GM12878 (cell line): ENCODE results near the gene PGAP3. TPM values are rescaled to one million over a fixed set of nuclear protein-coding genes. Genes with fewer than 3 reads are reported as not detected.

Experiments
- ATAC-seq: fragments of 200-7000 bp; cut with Tn5 transposase; 3 replicates; pipeline ENCODE4 v1.9.1; 2020; ENCODE audit warnings: mild to moderate bottlenecking, moderate library complexity
- BruUV-seq: library from RNA; stranded (reverse); fragments of 400-500 nt; replicated peaks from 2 replicates; lab custom pipeline; 2021; lab: Mats Ljungman, UMichigan
- CTCF ChIA-PET: fragments of 300-600 bp; sonication (Branson Sonifier 250); formaldehyde crosslinking; extraction: SDS; loops from one replicate; lab custom pipeline; 2021; ENCODE audit warnings: inconsistent platforms; lab: Yijun Ruan, JAX
- POLR2A ChIA-PET: fragments of 350-600 bp; formaldehyde crosslinking; extraction: SDS; loops from one replicate; lab custom pipeline; 2021; ENCODE audit warnings: inconsistent platforms; lab: Charles Lee
- RAD21 ChIA-PET: fragments of 300-600 bp; sonication (Branson Sonifier 250); formaldehyde crosslinking; loops from one replicate; lab custom pipeline; 2023; ENCODE audit warnings: antibody characterized with exemption; ENCODE audit not compliant: unreplicated experiment; lab: Charles Lee
- SMC1A ChIA-PET: fragments of 300-600 bp; sonication (Branson Sonifier 250); formaldehyde crosslinking; loops from one replicate; lab custom pipeline; 2023; ENCODE audit not compliant: unreplicated experiment, uncharacterized antibody; lab: Charles Lee
- DNase-seq: peaks from one replicate; pipeline ENCODE4 v3.0.0-alpha.2; 2011; ENCODE audit warnings: low read depth, low spot score
- FAIRE-seq: peaks from 3 replicates; lab custom pipeline; 2011; peaks lifted over from hg19 to GRCh38; lab: Jason Lieb, UNC
- H2AFZ ChIP-seq: 2 replicates; pipeline ENCODE4 v1.6.0; 2011; ENCODE audit warnings: low read depth, low read length, control low read depth; ENCODE audit not compliant: control insufficient read depth
- H3K27ac ChIP-seq: 2 replicates; pipeline ENCODE4 v1.5.1; 2011; ENCODE audit warnings: control low read depth; ENCODE audit not compliant: control insufficient read depth, insufficient read depth
- H3K27me3 ChIP-seq, 2 experiments: replicated peaks in 1 of 2; 2 replicates each; pipeline versions ENCODE4 v1.6.0 to v1.6.1; 2011; ENCODE audit warnings: low read length in 1 of 2; ENCODE audit not compliant: control insufficient read depth in 2 of 2, insufficient read depth in 2 of 2
- H3K36me3 ChIP-seq, 2 experiments: 2 replicates each; pipeline ENCODE4 v1.5.1; 2011; ENCODE audit warnings: low read length in 1 of 2; ENCODE audit not compliant: control insufficient read depth in 2 of 2, insufficient read depth in 2 of 2
- H3K4me1 ChIP-seq: 2 replicates; pipeline ENCODE4 v1.6.1; 2011; ENCODE audit warnings: mild to moderate bottlenecking, low read length, moderate library complexity, mixed read lengths; ENCODE audit not compliant: control insufficient read depth, insufficient read depth
- H3K4me2 ChIP-seq: 2 replicates; pipeline ENCODE4 v1.6.0; 2011; ENCODE audit warnings: control low read depth; ENCODE audit not compliant: control insufficient read depth, insufficient read depth
- H3K4me3 ChIP-seq: fragments of 200-600 bp; sonication (generic); 2 replicates; pipeline ENCODE4 v1.5.1; 2016
- H3K79me2 ChIP-seq: 2 replicates; pipeline ENCODE4 v1.6.0; 2011; ENCODE audit warnings: low read length; ENCODE audit not compliant: control insufficient read depth, insufficient read depth
- H3K9ac ChIP-seq: 2 replicates; pipeline ENCODE4 v1.8.0; 2011; ENCODE audit warnings: low read length, control low read depth, mixed read lengths; ENCODE audit not compliant: control insufficient read depth, insufficient read depth
- H3K9me3 ChIP-seq: replicated peaks from 3 replicates; pipeline ENCODE4 v1.5.1; 2011; ENCODE audit warnings: mild to moderate bottlenecking, low read length; ENCODE audit not compliant: control insufficient read depth, insufficient read depth
- H4K20me1 ChIP-seq: 2 replicates; pipeline ENCODE4 v1.6.0; 2011; ENCODE audit not compliant: control insufficient read depth, insufficient read depth
- BMI1 ChIP-seq: fragments of 450-650 bp; IDR thresholded peaks from 2 replicates; pipeline ENCODE4 v1.6.1; 2016; ENCODE audit warnings: mild to moderate bottlenecking, moderate library complexity, borderline replicate concordance
- CTCF ChIP-seq, 3 experiments: IDR thresholded peaks in 2 of 3; conservative IDR thresholded peaks in 1 of 3; 2 replicates each; pipeline ENCODE4 v1.5.1; 2011; ENCODE audit warnings: low read depth in 3 of 3, low read length in 3 of 3, mild to moderate bottlenecking in 3 of 3, control low read depth in 2 of 3, moderate library complexity in 2 of 3, inconsistent platforms in 1 of 3, mixed read lengths in 1 of 3; ENCODE audit not compliant: control insufficient read depth in 2 of 3, insufficient read depth in 1 of 3; ENCODE audit errors: extremely low read depth in 1 of 3
- EED ChIP-seq: sonication (generic); IDR thresholded peaks from 2 replicates; pipeline ENCODE4 v1.6.1; 2016; ENCODE audit warnings: antibody characterized with exemption, low read depth
- FOXK2 ChIP-seq: fragments of 450-650 bp; IDR thresholded peaks from 2 replicates; pipeline ENCODE4 v1.6.1; 2017; ENCODE audit warnings: mild to moderate bottlenecking, moderate library complexity
- MTA3 ChIP-seq: IDR thresholded peaks from 2 replicates; pipeline ENCODE4 v1.6.1; 2012; ENCODE audit warnings: low read length, inconsistent platforms, borderline replicate concordance
- RAD21 ChIP-seq: IDR thresholded peaks from 2 replicates; pipeline ENCODE4 v1.6.1; 2011; ENCODE audit warnings: mild to moderate bottlenecking, low read depth, low read length, moderate library complexity; ENCODE audit not compliant: insufficient read depth
- RAD51 ChIP-seq: fragments of 450-650 bp; IDR thresholded peaks from 2 replicates; pipeline ENCODE4 v1.6.1; 2016; ENCODE audit warnings: moderate library complexity, mild to moderate bottlenecking, inconsistent platforms
- RELB ChIP-seq: fragments of 450-650 bp; IDR thresholded peaks from 2 replicates; pipeline ENCODE4 v1.6.1; 2017; ENCODE audit warnings: low read depth, mild to moderate bottlenecking, moderate library complexity
- SMC3 ChIP-seq: IDR thresholded peaks from 2 replicates; pipeline ENCODE4 v1.6.1; 2011; ENCODE audit warnings: low read length, improper control_type of control experiment, borderline replicate concordance
- TARDBP ChIP-seq: IDR thresholded peaks from 2 replicates; pipeline ENCODE4 v1.6.1; 2016; ENCODE audit warnings: borderline replicate concordance
- USF1 ChIP-seq: IDR thresholded peaks from 2 replicates; pipeline ENCODE4 v1.6.1; 2011; ENCODE audit warnings: borderline replicate concordance, low read depth, mild to moderate bottlenecking, moderate library complexity, mixed read lengths, low read length; ENCODE audit not compliant: insufficient read depth; ENCODE audit errors: extremely low read length
- WGBS: methylation state at CpG from one replicate; pipeline ENCODE4 v1.1.6; 2016; ENCODE audit warnings: low lambda C conversion rate; ENCODE audit not compliant: insufficient replicate concordance, insufficient coverage; ENCODE audit errors: missing lambda C conversion rate; 5-methylcytosine and 5-hydroxymethylcytosine counted together
- in situ Hi-C: fragments of 300-500 bp; cut with MboI; formaldehyde crosslinking; loops from 9 replicates; pipeline ENCODE4 v1.14.3; 2018; ENCODE audit warnings: mixed read lengths
- intact Hi-C: fragments of 100-400 bp; cut with micrococcal nuclease; formaldehyde crosslinking; loops from one replicate; pipeline ENCODE4 v1.14.2; 2022; ENCODE audit not compliant: unreplicated experiment
- polyA plus RNA-seq, 11 experiments: library from polyadenylated mRNA; depleted of rRNA in 4 of 11; unstranded in 6 of 11; stranded (reverse) in 5 of 11; fragments of >200 nt; fragmentation: Nextera tagmentation in 4 of 11; fragmentation: Illumina TruSeq in 1 of 11; extraction: Ambion mirVana in 4 of 11; extraction: Trizol in 1 of 11; gene quantifications; 1 replicate in 1 of 11; 2 replicates in 10 of 11; pipeline versions ENCODE4 v1.2.1 to v1.2.3, GENCODE V29; 2011 to 2016; ENCODE audit warnings: inconsistent platforms in 2 of 11, missing spikeins in 2 of 11, low read depth in 1 of 11
- total RNA-seq, 4 experiments: library from RNA; depleted of rRNA in 3 of 4; stranded (reverse); fragments of >200 nt in 3 of 4; fragmentation: Illumina TruSeq in 1 of 4; extraction: Trizol in 1 of 4; gene quantifications; 2 replicates each; pipeline versions ENCODE4 v1.2.1 to v1.2.3, GENCODE V29; 2013 to 2021

Gene PGAP3
- total and polyA plus RNA-seq, 10 of the 15 experiments (the other 5 are each of a cell fraction or from before 2014, with no cell fraction given), result 0.21 to 10.0 (median 5.3) TPM

- TF ChIP-seq RELB (no peak), RAD51 (no peak), MTA3 (no peak)
- TF ChIP-seq, all 136 proteins: peak for 0
Measured at GRCh38 chr17:39672522-39673334, 15.1 kb downstream of the PGAP3 start (continued).

- no peaks in the 10 kb centered on the region for H3K79me2 ChIP-seq
- ChIA-PET SMC1A (interaction anchor here (0.7 to 2.6 kb wide), 12 partner anchors 17 to 266 kb away, joined by 3 to 10 read pairs (median 3); partner anchors contain the start of genes MIEN1 and STARD3), POLR2A (interaction anchor here (0.5 to 1.3 kb wide), 3 partner anchors 9 to 406 kb away, joined by 3 read pairs; no protein-coding TSS in a partner anchor)
- no peak for ATAC-seq
- TF ChIP-seq CTCF (IDR thresholded peaks at IDR 0.05 in 2 of 3, conservative IDR thresholded peaks at IDR 0.05 in 1 of 3; ENCODE audit: control insufficient read depth in 2 of 3, extremely low read depth in 1 of 3, insufficient read depth in 1 of 3, low read depth in 3 of 3, low read length in 3 of 3), result peak; percentile 47 to 56 (median 52); a peak in 5 of 6 replicates
- peak; percentile 43; the same call in 1 of the 2 replicates for TF ChIP-seq TARDBP
- TF ChIP-seq USF1, result no peak
- no peak for TF ChIP-seq BMI1
- peak; percentile 4; the same call in 1 of the 2 replicates for TF ChIP-seq SMC3
- TF ChIP-seq EED, result 0 out of 2 replicates have a peak, but pooled peaks have one; percentile 15
- peak; percentile 44; the same call in 1 of the 2 replicates for TF ChIP-seq RAD21
- TF ChIP-seq FOXK2, result 0 out of 2 replicates have a peak, but pooled peaks have one; percentile 27
- TF ChIP-seq, all 136 proteins: peak for 6
- Histone ChIP-seq H3K27ac (no peak overlapping the region), H3K9me3 (no peaks in the 10 kb centered on the region), H3K9ac (no peak overlapping the region), H4K20me1 (no peaks in the 10 kb centered on the region; the same call in 1 of the 2 replicates), H3K4me1 (peaks cover 16% of the 10 kb centered on the region), H2AFZ (no peak overlapping the region), H3K4me3 (no peak overlapping the region), H3K4me2 (no peak overlapping the region), H3K27me3 (peaks cover 3 to 6% of the 10 kb centered on the region in 2 experiments; a peak in 3 of 4 replicates), H3K36me3 (no peaks in the 10 kb centered on the region)
- RAD21 ChIA-PET, result interaction anchor here (1.2 to 2.3 kb wide), 8 partner anchors 10 to 84 kb away, joined by 3 to 14 read pairs (median 6); partner anchors contain the start of gene MIEN1
- in situ Hi-C loops, result no loop called here
- WGBS, result 27% methylated on average over 19 of the region's 19 CpGs
- TSS peak; percentile 60 for BruUV-seq
- CTCF ChIA-PET, result interaction anchor here (0.7 to 9.1 kb wide), 16 partner anchors 8 to 308 kb away, joined by 3 to 114 read pairs (median 6); partner anchors contain the start of genes MIEN1 and PSMD3
- FAIRE-seq, result no peak
- intact Hi-C loops, result no loop called here
- no peak for DNase-seq
Measured at GRCh38 chr17:39671651-39672521, 16.0 kb downstream of the PGAP3 start.
